Ectodermal cell (in vitro differentiated cells): ENCODE measurements around the gene FNDC11.
"Not testable (repeated sequence)": the region's sequence is repeated elsewhere in the genome, so short reads cannot be mapped to it uniquely, and the experiment has no call there.

Source experiments
- H3K27ac ChIP-seq: 2 replicates; pipeline ENCODE4 v1.7.0; 2013; ENCODE audit warnings: mild to moderate bottlenecking, low read depth, low read length; ENCODE audit not compliant: insufficient read depth, poor library complexity, severe bottlenecking
- H3K27me3 ChIP-seq: 2 replicates; pipeline ENCODE4 v1.7.0; 2013; ENCODE audit warnings: mild to moderate bottlenecking, low read length; ENCODE audit not compliant: insufficient read depth, control insufficient read depth, poor library complexity, severe bottlenecking
- H3K36me3 ChIP-seq: one replicate; pipeline ENCODE4 v1.7.0; 2013; ENCODE audit warnings: low read length; ENCODE audit not compliant: control insufficient read depth, insufficient read depth
- H3K4me1 ChIP-seq: one replicate; pipeline ENCODE4 v1.7.0; 2013; ENCODE audit warnings: low read length; ENCODE audit not compliant: control insufficient read depth, insufficient read depth
- H3K4me3 ChIP-seq: 2 replicates; pipeline ENCODE4 v1.7.0; 2013; ENCODE audit warnings: low read depth, low read length, control low read depth; ENCODE audit not compliant: insufficient read depth
- H3K9me3 ChIP-seq: 2 replicates; pipeline ENCODE4 v1.7.0; 2013; ENCODE audit warnings: mild to moderate bottlenecking, low read length, moderate library complexity; ENCODE audit not compliant: control insufficient read depth
- WGBS, 2 experiments: methylation state at CpG; one replicate each; pipeline ENCODE4 v1.1.7; 2013; ENCODE audit warnings: missing lambda C conversion rate in 2 of 2; 5-methylcytosine and 5-hydroxymethylcytosine counted together

Gene FNDC11

DNA sequence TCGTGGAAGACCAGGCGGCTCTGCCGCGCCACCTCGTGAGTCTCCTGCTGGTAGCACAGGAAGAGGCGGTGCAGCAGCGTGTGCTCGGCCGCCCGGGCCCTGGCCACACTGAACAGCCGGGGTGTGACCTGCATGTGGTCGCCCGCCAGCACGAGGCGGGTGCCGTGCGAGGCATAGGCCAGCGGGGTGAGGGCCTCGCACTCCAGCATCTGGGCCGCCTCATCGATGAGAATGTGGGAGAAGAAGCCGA is 13.1 kb downstream of the FNDC11 start:
- Histone ChIP-seq H3K27me3 (no peaks in the 10 kb centered on the region), H3K36me3 (no peaks in the 10 kb centered on the region), H3K4me1 (no peaks in the 10 kb centered on the region), H3K27ac (no peak overlapping the region), H3K4me3 (no peak overlapping the region), H3K9me3 (no peaks in the 10 kb centered on the region)
- 96% methylated on average over 22 of the region's 22 CpGs for WGBS, 2 experiments

DNA sequence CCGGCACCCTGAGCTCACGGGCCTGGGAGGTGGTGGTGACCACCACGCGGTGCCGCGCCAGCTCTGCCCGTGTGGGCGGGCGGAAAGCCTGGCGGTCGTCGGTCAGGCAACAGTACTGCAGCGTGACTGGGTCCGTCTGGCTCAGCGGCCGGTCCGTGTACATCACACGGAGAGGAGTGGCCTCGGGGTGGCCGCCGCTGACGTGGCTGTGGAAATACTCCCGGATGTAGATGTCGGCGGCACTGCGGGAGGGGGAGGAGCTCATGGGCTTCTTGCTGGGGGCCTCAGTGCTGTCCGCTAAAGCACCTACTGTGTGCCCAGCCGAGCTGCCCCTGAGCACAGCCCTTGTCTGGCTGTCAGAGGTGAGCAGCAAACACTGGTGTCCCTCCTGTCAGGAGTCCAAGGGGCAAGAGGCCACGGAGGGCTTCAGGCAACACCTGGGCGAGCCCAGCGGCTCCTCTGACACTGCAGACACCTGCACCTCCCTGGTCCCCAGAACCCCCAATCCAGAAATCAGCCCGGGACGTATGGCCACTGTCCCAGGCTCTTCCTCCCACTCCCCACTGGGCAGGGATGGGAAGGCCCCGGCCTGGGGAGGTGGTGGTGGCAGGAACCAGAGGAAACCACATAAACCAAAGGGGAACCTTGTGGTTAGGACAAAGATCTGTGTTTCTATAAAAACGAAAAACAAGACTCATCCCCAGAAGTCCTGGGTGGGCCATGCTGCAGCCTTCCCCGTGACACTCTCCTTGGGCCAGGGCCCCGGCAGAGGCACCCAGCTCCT is 13.6 kb downstream of the FNDC11 start:
- no peaks in the 10 kb centered on the region for H3K36me3 ChIP-seq
- no peak overlapping the region for H3K4me3 ChIP-seq
- H3K4me1 ChIP-seq: no peaks in the 10 kb centered on the region
- no peak overlapping the region for H3K27ac ChIP-seq
- 95% methylated on average over 37 of the region's 37 CpGs for WGBS, 2 experiments
- H3K27me3 ChIP-seq: no peaks in the 10 kb centered on the region
- no peaks in the 10 kb centered on the region for H3K9me3 ChIP-seq

DNA sequence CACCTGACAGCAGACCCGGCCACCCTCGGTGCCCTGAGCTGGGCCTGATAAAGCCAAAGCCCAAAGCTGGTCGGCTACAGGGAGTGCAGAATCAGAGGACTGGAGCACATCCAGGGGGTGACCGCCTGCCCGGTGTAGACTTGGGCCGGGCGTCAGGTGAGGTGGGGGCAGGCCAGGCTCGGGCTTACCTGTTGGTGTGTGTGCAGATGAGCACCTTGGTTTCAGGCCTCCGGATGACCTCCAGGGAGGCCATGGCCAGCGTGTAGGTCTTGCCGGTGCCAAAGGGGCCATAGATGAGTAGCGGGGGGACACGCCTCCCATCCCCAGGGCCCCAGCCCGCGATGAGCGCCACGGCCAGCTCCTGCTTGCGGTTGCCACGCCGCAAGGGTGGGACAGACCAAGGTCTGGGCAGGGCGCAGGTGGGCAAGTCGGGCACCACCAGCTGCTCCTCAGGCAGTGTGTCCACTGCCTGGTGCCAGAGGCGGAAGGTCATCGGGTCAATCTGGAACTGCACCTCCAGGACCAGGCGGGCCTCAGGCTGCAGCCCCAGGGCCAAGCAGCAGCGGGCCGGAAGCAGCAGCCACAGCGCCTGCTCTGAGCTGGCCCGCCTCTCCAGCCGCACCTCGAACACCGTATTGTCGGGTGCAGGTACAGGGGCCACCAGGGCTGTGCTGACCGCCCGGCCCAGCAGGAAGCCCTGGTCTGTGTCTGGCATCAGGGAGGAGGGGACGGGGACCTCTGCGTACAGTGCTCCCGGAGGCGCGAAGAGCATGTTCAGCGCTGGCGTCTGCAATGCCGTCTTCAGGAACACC is 14.4 kb downstream of the FNDC11 start:
- H3K4me3 ChIP-seq: no peak overlapping the region
- H3K9me3 ChIP-seq: no peaks in the 10 kb centered on the region
- H3K27ac ChIP-seq: no peak overlapping the region
- H3K27me3 ChIP-seq: no peaks in the 10 kb centered on the region
- H3K36me3 ChIP-seq: no peaks in the 10 kb centered on the region
- H3K4me1 ChIP-seq: no peaks in the 10 kb centered on the region
- WGBS, 2 experiments: 95 to 96% methylated on average over 43 of the region's 43 CpGs

DNA sequence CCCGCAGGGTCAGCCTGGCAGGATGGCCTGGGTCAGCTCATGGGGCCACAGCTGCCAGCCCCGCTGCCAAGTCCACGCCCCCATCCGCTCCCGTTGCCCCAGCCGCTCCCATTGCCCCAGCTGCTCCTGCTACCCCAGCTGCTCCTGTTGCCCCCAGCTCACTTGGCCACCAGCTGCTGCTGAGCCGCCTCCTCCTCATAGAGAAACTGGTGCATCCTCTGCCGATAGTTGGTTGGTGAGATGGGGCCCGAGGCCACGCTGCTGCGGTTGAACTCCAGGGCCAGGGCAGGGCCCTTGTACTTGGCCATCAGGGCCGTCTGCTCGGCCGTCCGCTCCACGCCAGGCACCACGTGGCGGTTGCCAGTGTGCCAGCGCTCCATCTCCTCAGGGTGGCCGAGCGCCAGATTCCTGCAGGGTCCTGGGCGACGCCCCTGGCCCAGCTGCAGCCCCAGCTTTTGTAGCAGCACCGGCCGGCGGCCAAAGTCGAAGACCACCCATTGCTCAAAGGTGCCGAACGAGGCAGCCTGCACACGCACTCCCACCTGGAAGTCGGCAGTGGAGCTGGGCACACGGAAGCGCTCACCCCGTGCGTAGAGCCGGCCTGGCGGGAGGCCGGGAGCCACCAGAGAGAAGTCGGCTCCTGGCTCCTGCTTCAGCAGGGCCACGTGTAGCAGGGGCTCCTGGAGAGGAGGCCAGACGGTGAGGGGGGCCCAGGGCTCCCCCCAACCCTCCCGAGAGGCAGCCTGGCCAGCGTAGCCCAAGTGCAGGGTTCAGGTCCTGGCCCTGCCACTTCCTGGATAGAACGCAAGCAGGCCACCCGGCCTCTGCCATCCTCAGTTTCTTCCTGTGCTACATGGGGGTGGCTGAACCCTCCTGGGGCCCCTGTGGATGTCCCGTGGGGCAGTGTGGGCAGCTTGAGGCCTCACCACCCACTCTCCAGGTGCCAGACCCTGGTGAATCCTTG is 15.3 kb downstream of the FNDC11 start:
- Histone ChIP-seq H3K27me3 (no peaks in the 10 kb centered on the region), H3K9me3 (no peaks in the 10 kb centered on the region), H3K4me3 (no peak overlapping the region), H3K27ac (no peak overlapping the region), H3K4me1 (peaks cover 1% of the 10 kb centered on the region), H3K36me3 (no peaks in the 10 kb centered on the region)
- WGBS, 2 experiments: 92 to 93% methylated on average over 46 of the region's 46 CpGs

DNA sequence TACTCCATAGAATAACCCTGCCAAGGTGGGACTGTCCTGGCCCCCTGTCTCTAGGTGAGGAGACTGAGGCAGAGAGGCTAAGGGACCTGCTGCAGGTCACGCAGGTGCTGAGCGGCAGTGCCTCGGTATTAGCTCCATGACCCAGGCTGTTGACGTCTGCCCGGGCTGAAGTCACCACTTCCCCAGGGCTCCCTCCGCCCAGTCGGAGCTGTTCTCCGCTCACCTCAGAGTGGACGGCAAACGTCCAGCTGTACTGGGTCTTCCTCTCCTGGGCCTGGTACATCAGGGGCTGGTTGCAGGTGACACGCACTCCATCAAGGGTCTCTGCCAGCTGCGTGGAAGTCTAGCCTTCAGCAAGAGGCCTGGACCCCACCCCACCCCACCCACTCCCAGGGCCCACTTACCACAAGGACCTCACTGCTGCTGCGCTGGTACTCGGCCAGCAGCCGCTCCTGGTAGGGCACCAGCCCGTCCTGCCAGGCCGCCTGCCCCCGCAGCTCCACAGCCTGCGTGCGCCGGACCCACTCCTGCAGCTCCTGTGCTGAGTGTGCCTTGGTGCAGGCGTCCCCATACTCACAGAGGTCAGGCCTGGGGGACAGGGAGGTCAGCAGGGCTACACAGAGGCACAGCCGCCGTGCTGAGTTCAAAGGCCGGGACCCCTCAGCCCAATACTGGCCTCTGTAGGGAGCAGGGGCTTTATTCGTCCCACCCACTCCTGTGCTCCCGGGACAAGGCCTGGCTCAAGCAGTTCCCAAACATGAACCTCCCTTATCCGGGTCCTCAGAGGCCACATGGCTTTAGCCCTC is 16.5 kb downstream of the FNDC11 start:
- Histone ChIP-seq H3K27me3 (no peaks in the 10 kb centered on the region), H3K9me3 (no peaks in the 10 kb centered on the region), H3K36me3 (no peaks in the 10 kb centered on the region), H3K4me1 (peaks cover 6% of the 10 kb centered on the region), H3K4me3 (no peak overlapping the region), H3K27ac (no peak overlapping the region)
- 93 to 94% methylated on average over 28 of the region's 28 CpGs for WGBS, 2 experiments

DNA sequence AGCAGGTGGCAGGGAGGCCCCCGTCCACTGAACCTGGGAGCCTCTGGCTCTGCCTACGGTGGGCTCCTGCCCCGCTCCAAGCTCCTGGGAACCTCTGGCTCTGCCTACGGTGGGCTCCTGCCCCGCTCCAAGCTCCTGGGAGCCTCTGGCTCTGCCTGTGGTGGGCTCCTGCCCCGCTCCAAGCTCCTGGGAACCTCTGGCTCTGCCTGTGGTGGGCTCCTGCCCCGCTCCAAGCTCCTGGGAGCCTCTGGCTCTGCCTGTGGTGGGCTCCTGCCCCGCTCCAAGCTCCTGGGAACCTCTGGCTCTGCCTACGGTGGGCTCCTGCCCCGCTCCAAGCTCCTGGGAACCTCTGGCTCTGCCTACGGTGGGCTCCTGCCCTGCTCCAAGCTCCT is 17.1 kb downstream of the FNDC11 start:
- not testable (repeated sequence) for H3K4me1 ChIP-seq, H3K36me3 ChIP-seq, H3K27me3 ChIP-seq, H3K4me3 ChIP-seq, H3K27ac ChIP-seq, H3K9me3 ChIP-seq
- 73% methylated on average over 3 to 6 of the region's 11 CpGs for WGBS, 2 experiments

DNA sequence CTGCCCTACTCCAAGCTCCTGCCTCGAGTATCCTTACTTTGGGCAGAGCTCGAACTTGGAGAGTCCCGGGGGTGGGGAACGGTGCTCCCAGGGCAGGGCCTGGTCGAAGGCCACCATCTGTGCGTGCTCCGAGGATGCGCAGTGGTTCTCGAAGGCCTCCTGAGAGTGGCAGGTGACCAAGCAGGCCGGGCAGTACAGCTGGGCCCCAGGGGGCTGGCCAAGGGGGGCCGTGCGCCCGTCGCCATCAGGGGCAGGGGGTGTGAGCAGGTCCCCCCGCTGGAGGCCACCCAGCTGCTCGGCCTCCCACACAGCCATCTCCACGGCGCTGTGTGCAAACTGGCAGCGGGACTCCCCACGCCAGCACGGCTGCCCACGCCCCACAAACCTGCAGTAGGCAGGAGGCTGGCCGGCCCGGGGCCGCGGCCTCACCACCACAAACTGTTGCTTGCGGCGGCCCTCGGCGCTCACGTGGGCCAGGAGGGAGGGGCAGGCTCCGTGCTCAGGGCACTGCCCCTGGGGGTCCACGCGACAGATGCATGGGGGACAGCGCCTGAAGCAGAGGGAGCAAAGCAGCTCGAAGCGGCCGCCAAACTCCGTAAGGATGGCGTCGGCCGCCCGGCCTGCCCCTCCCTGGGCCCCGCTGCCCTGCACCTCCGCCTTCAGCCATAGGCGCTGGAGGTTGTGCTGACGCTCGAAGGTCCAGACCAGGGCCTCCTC is 18.3 kb downstream of the FNDC11 start:
- H3K36me3 ChIP-seq: no peaks in the 10 kb centered on the region
- 92 to 93% methylated on average over 48 of the region's 48 CpGs for WGBS, 2 experiments
- H3K9me3 ChIP-seq: no peaks in the 10 kb centered on the region
- H3K27me3 ChIP-seq: no peaks in the 10 kb centered on the region
- peaks cover 6% of the 10 kb centered on the region for H3K4me1 ChIP-seq
- no peak overlapping the region for H3K27ac ChIP-seq
- no peak overlapping the region for H3K4me3 ChIP-seq

DNA sequence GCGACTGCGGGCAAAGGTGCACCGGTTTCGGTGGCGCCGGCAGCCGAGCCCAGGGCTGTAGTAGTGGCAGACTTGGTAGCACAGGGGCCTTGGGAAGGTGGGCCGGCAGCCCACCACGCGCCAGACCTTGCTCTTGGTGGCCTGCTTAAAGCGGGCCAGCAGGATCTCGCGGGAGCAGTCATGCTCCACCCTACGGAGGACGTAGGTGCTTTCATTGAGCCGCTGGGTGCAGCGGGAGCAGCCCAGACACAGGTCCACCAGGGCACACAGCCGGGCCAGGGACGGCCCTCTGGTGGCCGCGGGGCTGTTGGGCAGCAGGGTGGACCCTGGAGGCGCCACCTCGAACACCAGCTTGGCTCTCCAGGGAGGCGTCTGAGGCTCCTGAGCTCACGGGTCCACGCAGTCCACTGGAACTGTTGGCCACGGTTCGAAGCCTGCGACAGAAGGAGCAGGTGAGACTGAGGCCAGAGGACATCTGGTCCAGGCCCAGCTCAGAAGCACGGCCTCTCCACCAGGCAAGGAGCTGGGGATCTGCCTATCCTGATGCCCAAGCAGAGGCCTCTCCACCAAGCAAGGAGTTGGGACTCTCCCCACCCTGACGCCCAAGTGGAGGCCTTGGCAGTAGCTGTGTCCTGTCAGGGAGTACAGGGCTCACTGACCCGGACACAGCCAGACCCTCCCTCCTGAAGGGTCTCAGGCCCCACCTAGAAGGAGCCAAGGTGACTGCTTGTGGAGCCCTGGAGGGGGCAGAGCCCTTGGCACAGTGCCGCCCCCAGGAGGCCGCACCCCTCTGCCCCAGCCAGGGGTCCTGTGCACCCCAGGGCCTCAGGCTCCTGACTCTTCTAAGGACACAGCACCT is 19.1 kb downstream of the FNDC11 start:
- Histone ChIP-seq H3K36me3 (no peaks in the 10 kb centered on the region), H3K27ac (no peak overlapping the region), H3K4me1 (peaks cover 6% of the 10 kb centered on the region), H3K9me3 (no peaks in the 10 kb centered on the region), H3K4me3 (peak overlapping the region; percentile 43), H3K27me3 (no peaks in the 10 kb centered on the region)
- WGBS, 2 experiments: 90 to 93% methylated on average over 34 of the region's 34 CpGs
